ENCODE measurements around the gene NES.

NES gene

GRCh38 chr1:156664767-156665411 lies 12.3 kb downstream of the NES start:
- TF ChIP-seq, protein P1, sequence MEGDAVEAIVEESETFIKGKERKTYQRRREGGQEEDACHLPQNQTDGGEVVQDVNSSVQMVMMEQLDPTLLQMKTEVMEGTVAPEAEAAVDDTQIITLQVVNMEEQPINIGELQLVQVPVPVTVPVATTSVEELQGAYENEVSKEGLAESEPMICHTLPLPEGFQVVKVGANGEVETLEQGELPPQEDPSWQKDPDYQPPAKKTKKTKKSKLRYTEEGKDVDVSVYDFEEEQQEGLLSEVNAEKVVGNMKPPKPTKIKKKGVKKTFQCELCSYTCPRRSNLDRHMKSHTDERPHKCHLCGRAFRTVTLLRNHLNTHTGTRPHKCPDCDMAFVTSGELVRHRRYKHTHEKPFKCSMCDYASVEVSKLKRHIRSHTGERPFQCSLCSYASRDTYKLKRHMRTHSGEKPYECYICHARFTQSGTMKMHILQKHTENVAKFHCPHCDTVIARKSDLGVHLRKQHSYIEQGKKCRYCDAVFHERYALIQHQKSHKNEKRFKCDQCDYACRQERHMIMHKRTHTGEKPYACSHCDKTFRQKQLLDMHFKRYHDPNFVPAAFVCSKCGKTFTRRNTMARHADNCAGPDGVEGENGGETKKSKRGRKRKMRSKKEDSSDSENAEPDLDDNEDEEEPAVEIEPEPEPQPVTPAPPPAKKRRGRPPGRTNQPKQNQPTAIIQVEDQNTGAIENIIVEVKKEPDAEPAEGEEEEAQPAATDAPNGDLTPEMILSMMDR (IDR thresholded peaks at IDR 0.05; ENCODE audit: insufficient read depth, low read length, poor library complexity, severe bottlenecking) = no peak
- TF ChIP-seq EZH2phosphoT487 (conservative IDR thresholded peaks at IDR 0.05; ENCODE audit: low read length) = no peak
- Histone ChIP-seq H3F3A (ENCODE audit: insufficient read depth) (no peaks in the 10 kb centered on the region), H3K9ac (ENCODE audit: low read length) (no peak overlapping the region), H3K79me2 (ENCODE audit: insufficient read depth, low read length) (no peaks in the 10 kb centered on the region), H3K27ac (ENCODE audit: low read depth, low read length) (no peak overlapping the region), H3K36me3 (ENCODE audit: low read length) (no peaks in the 10 kb centered on the region), H3K9me2 (replicated peaks; ENCODE audit: insufficient read depth, low read length) (no peaks in the 10 kb centered on the region), H2AFZ (ENCODE audit: low read depth, low read length, severe bottlenecking) (no peak overlapping the region), H3K27me3 (ENCODE audit: low read length) (no peaks in the 10 kb centered on the region), H4K20me1 (ENCODE audit: low read depth, low read length) (no peaks in the 10 kb centered on the region), H3K4me3 (ENCODE audit: insufficient read depth, low read length, poor library complexity, severe bottlenecking) (no peak overlapping the region), H3K4me2 (ENCODE audit: low read depth, low read length, poor library complexity, severe bottlenecking) (no peak overlapping the region), H3K9me3 (ENCODE audit: insufficient read depth, low read length) (no peaks in the 10 kb centered on the region)

- Histone ChIP-seq H3K9me2 (replicated peaks; ENCODE audit: insufficient read depth, low read length) (no peaks in the 10 kb centered on the region), H3F3A (ENCODE audit: insufficient read depth) (no peaks in the 10 kb centered on the region), H3K4me2 (ENCODE audit: low read depth, low read length, poor library complexity, severe bottlenecking) (no peak overlapping the region), H3K79me2 (ENCODE audit: insufficient read depth, low read length) (no peaks in the 10 kb centered on the region), H3K4me3 (ENCODE audit: insufficient read depth, low read length, poor library complexity, severe bottlenecking) (no peak overlapping the region), H3K9ac (ENCODE audit: low read length) (no peak overlapping the region), H2AFZ (ENCODE audit: low read depth, low read length, severe bottlenecking) (no peak overlapping the region), H3K27me3 (ENCODE audit: low read length) (no peaks in the 10 kb centered on the region), H3K36me3 (ENCODE audit: low read length) (no peaks in the 10 kb centered on the region), H3K9me3 (ENCODE audit: insufficient read depth, low read length) (no peaks in the 10 kb centered on the region), H3K27ac (ENCODE audit: low read depth, low read length) (no peak overlapping the region), H4K20me1 (ENCODE audit: low read depth, low read length) (no peaks in the 10 kb centered on the region)
- TF ChIP-seq EZH2phosphoT487 (conservative IDR thresholded peaks at IDR 0.05; ENCODE audit: low read length) = no peak
- TF ChIP-seq, protein P1 (IDR thresholded peaks at IDR 0.05; ENCODE audit: insufficient read depth, low read length, poor library complexity, severe bottlenecking) = no peak
These were observed 13.0 kb downstream of the NES start for GRCh38 chr1:156664046-156664766.

DNA sequence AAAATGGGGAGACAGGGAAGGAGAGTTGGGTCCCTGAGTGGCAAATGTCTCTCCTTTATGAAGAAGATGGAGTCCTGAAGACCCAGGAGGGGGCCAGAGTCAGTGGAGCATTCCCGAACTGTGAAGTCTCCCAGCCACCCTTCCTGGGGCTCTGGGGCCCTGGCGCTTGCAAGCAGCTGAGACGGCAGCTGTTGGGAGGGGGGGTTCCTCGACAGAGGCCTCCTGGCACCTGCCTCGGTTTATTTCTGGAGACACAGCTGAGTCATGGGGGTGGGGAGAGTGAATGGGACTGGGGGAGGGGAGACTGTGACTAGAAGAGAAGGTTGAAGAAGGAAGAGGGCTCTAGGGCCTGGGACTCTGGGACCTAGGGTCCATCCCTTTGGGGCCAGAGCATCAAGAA lies 14.0 kb downstream of the NES start:
- H3K4me3 ChIP-seq (ENCODE audit: insufficient read depth, low read length, poor library complexity, severe bottlenecking) = no peak overlapping the region
- no peaks in the 10 kb centered on the region for H3F3A ChIP-seq (ENCODE audit: insufficient read depth)
- H3K36me3 ChIP-seq (ENCODE audit: low read length) = no peaks in the 10 kb centered on the region
- no peaks in the 10 kb centered on the region for H3K9me3 ChIP-seq (ENCODE audit: insufficient read depth, low read length)
- no peaks in the 10 kb centered on the region for H4K20me1 ChIP-seq (ENCODE audit: low read depth, low read length)
- TF ChIP-seq, protein P1 (IDR thresholded peaks at IDR 0.05; ENCODE audit: insufficient read depth, low read length, poor library complexity, severe bottlenecking) = no peak
- TF ChIP-seq EZH2phosphoT487 (conservative IDR thresholded peaks at IDR 0.05; ENCODE audit: low read length) = no peak
- H3K27ac ChIP-seq (ENCODE audit: low read depth, low read length) = no peak overlapping the region
- no peaks in the 10 kb centered on the region for H3K27me3 ChIP-seq (ENCODE audit: low read length)
- no peaks in the 10 kb centered on the region for H3K79me2 ChIP-seq (ENCODE audit: insufficient read depth, low read length)
- H3K9ac ChIP-seq (ENCODE audit: low read length) = no peak overlapping the region
- no peaks in the 10 kb centered on the region for H3K9me2 ChIP-seq (replicated peaks; ENCODE audit: insufficient read depth, low read length)
- H3K4me2 ChIP-seq (ENCODE audit: low read depth, low read length, poor library complexity, severe bottlenecking) = no peak overlapping the region
- H2AFZ ChIP-seq (ENCODE audit: low read depth, low read length, severe bottlenecking) = no peak overlapping the region

Data from SU-DHL-6 (cell line).